Neural progenitor cell (in vitro differentiated cells): ENCODE measurements around the gene ADAMTS12. TPM values are rescaled to one million over a fixed set of nuclear protein-coding genes. Genes with fewer than 3 reads are reported as not detected.

Experiments used
- DNase-seq: peaks from one replicate; pipeline ENCODE4 v3.0.0-alpha.2; 2016; ENCODE audit warnings: low spot score
- H2AFZ ChIP-seq: fragments of 200-600 bp; sonication (generic); replicated peaks from 2 replicates; pipeline ENCODE4 v1.6.1; 2016; ENCODE audit warnings: antibody characterized with exemption
- H3F3A ChIP-seq: fragments of 200-600 bp; sonication (generic); 2 replicates; pipeline ENCODE4 v1.6.1; 2016; ENCODE audit warnings: antibody characterized with exemption, low read depth
- H3K27ac ChIP-seq: fragments of 200-600 bp; sonication (generic); 2 replicates; pipeline ENCODE4 v1.5.1; 2016; ENCODE audit warnings: mild to moderate bottlenecking
- H3K27me3 ChIP-seq: fragments of 200-600 bp; sonication (generic); 2 replicates; pipeline ENCODE4 v1.6.1; 2016; ENCODE audit warnings: mild to moderate bottlenecking, moderate library complexity
- H3K36me3 ChIP-seq: fragments of 200-600 bp; sonication (generic); 2 replicates; pipeline ENCODE4 v1.5.1; 2016
- H3K4me1 ChIP-seq: fragments of 200-600 bp; sonication (generic); 2 replicates; pipeline ENCODE4 v1.6.1; 2016; ENCODE audit warnings: mixed run types
- H3K4me2 ChIP-seq: fragments of 200-600 bp; sonication (generic); 2 replicates; pipeline ENCODE4 v1.6.1; 2016
- H3K4me3 ChIP-seq: fragments of 200-600 bp; sonication (generic); 2 replicates; pipeline ENCODE4 v1.5.1; 2016
- H3K79me2 ChIP-seq: fragments of 200-600 bp; sonication (generic); 2 replicates; pipeline ENCODE4 v1.6.1; 2016; ENCODE audit warnings: low read depth
- H3K9ac ChIP-seq: fragments of 200-600 bp; sonication (generic); 2 replicates; pipeline ENCODE4 v1.6.1; 2016
- H3K9me3 ChIP-seq: fragments of 200-600 bp; sonication (generic); 2 replicates; pipeline ENCODE4 v1.5.1; 2016; ENCODE audit warnings: low read depth
- H4K20me1 ChIP-seq: fragments of 200-600 bp; sonication (generic); 2 replicates; pipeline ENCODE4 v1.6.1; 2016; ENCODE audit warnings: low read depth
- H3K27ac Mint-ChIP-seq: 3 replicates; pipeline ENCODE4 v1.8.0; 2021; ENCODE audit warnings: mixed read lengths
- H3K27me3 Mint-ChIP-seq: 2 replicates; pipeline ENCODE4 v1.8.0; 2022; ENCODE audit warnings: low read depth, mild to moderate bottlenecking, inconsistent platforms, moderate library complexity, mixed read lengths; ENCODE audit not compliant: insufficient read depth
- H3K36me3 Mint-ChIP-seq: 3 replicates; pipeline ENCODE4 v1.8.0; 2021; ENCODE audit warnings: mixed read lengths
- H3K4me1 Mint-ChIP-seq: 3 replicates; pipeline ENCODE4 v1.8.0; 2021; ENCODE audit warnings: mixed read lengths
- H3K4me3 Mint-ChIP-seq: 3 replicates; pipeline ENCODE4 v1.8.0; 2021; ENCODE audit warnings: mild to moderate bottlenecking, moderate library complexity, mixed read lengths
- H3K9me3 Mint-ChIP-seq: 3 replicates; pipeline ENCODE4 v1.8.0; 2020; ENCODE audit warnings: mixed read lengths
- CTCF ChIP-seq: fragments of 200-600 bp; sonication (generic); IDR thresholded peaks from 2 replicates; pipeline ENCODE4 v1.5.1; 2017; ENCODE audit warnings: antibody characterized with exemption, mild to moderate bottlenecking
- EZH2 ChIP-seq: fragments of 200-600 bp; sonication (generic); IDR thresholded peaks from 2 replicates; pipeline ENCODE4 v1.6.1; 2017; ENCODE audit warnings: antibody characterized with exemption, mild to moderate bottlenecking, moderate library complexity
- EZH2phosphoT487 ChIP-seq: fragments of 200-600 bp; sonication (generic); IDR thresholded peaks from 2 replicates; pipeline ENCODE4 v1.6.1; 2017; ENCODE audit warnings: antibody characterized with exemption
- total RNA-seq: library from RNA; depleted of rRNA; stranded (reverse); fragments of >200 nt; gene quantifications from 2 replicates; pipeline ENCODE4 v1.2.3, GENCODE V29; 2015; ENCODE audit warnings: low replicate concordance

Gene ADAMTS12
- total RNA-seq, 1 donor from 2014 or later: 15.6 TPM

GRCh38 chr5:33736510-33736909, 155.3 kb downstream of the ADAMTS12 start:
- no peak overlapping the region for H3K9ac ChIP-seq
- no peaks in the 10 kb centered on the region for H4K20me1 ChIP-seq
- H3K9me3 ChIP-seq: no peaks in the 10 kb centered on the region
- H3K4me1 Mint-ChIP-seq: peaks cover 13% of the 10 kb centered on the region
- H3K27me3 Mint-ChIP-seq: peaks cover 4% of the 10 kb centered on the region
- H2AFZ ChIP-seq: no peak overlapping the region
- DNase-seq: no peak
- H3K4me2 ChIP-seq: no peak overlapping the region
- H3K27ac Mint-ChIP-seq: no peak overlapping the region
- H3K4me1 ChIP-seq: peaks cover 8% of the 10 kb centered on the region
- no peaks in the 10 kb centered on the region for H3K79me2 ChIP-seq
- H3K4me3 ChIP-seq: no peak overlapping the region
- H3K36me3 Mint-ChIP-seq: peaks cover 5% of the 10 kb centered on the region
- H3K27ac ChIP-seq: no peak overlapping the region
- H3F3A ChIP-seq: no peaks in the 10 kb centered on the region
- H3K4me3 Mint-ChIP-seq: no peak overlapping the region
- H3K36me3 ChIP-seq: no peaks in the 10 kb centered on the region
- no peaks in the 10 kb centered on the region for H3K9me3 Mint-ChIP-seq
- no peaks in the 10 kb centered on the region for H3K27me3 ChIP-seq
- no peak for TF ChIP-seq EZH2
- TF ChIP-seq EZH2phosphoT487: no peak
- TF ChIP-seq CTCF: no peak

GRCh38 chr5:33735072-33735471, 156.7 kb downstream of the ADAMTS12 start:
- H3K9me3 Mint-ChIP-seq: no peaks in the 10 kb centered on the region
- H3K4me3 Mint-ChIP-seq: no peak overlapping the region
- Histone ChIP-seq H2AFZ (no peak overlapping the region), H3K4me1 (peaks cover 8% of the 10 kb centered on the region), H3F3A (no peaks in the 10 kb centered on the region), H3K27ac (no peak overlapping the region), H4K20me1 (no peaks in the 10 kb centered on the region), H3K36me3 (no peaks in the 10 kb centered on the region), H3K27me3 (no peaks in the 10 kb centered on the region), H3K79me2 (no peaks in the 10 kb centered on the region), H3K4me2 (no peak overlapping the region), H3K9ac (no peak overlapping the region), H3K9me3 (no peaks in the 10 kb centered on the region), H3K4me3 (no peak overlapping the region)
- DNase-seq: no peak
- peaks cover 4% of the 10 kb centered on the region for H3K27me3 Mint-ChIP-seq
- no peak overlapping the region for H3K27ac Mint-ChIP-seq
- no peak for TF ChIP-seq EZH2phosphoT487
- TF ChIP-seq EZH2: no peak
- TF ChIP-seq CTCF: no peak
- peaks cover 5% of the 10 kb centered on the region for H3K36me3 Mint-ChIP-seq
- peaks cover 13% of the 10 kb centered on the region for H3K4me1 Mint-ChIP-seq

- Histone ChIP-seq H3K4me2 (peak overlapping the region; percentile 15), H3K27me3 (no peaks in the 10 kb centered on the region), H3F3A (no peaks in the 10 kb centered on the region), H3K4me3 (no peak overlapping the region), H3K4me1 (peaks cover 8% of the 10 kb centered on the region), H3K9ac (no peak overlapping the region), H3K79me2 (no peaks in the 10 kb centered on the region), H3K9me3 (no peaks in the 10 kb centered on the region), H3K36me3 (no peaks in the 10 kb centered on the region), H2AFZ (no peak overlapping the region), H3K27ac (no peak overlapping the region), H4K20me1 (no peaks in the 10 kb centered on the region)
- TF ChIP-seq CTCF (no peak), EZH2 (no peak), EZH2phosphoT487 (no peak)
- Mint-ChIP-seq H3K4me3 (no peak overlapping the region), H3K36me3 (peaks cover 2% of the 10 kb centered on the region), H3K27me3 (peaks cover 5% of the 10 kb centered on the region), H3K9me3 (no peaks in the 10 kb centered on the region), H3K27ac (no peak overlapping the region), H3K4me1 (peaks cover 13% of the 10 kb centered on the region)
- peak; percentile 5 for DNase-seq
Measured at GRCh38 chr5:33734537-33734936, 157.3 kb downstream of the ADAMTS12 start.
